T47D (cell line): Measurements from ENCODE around the gene TTC9C.
A peak's percentile ranks its signal among the peaks of the same experiment; 100 is the strongest.

Experiments used
- DNase-seq, 2 experiments: peaks; one replicate each; pipeline versions ENCODE4 v3.0.0 to v3.0.0-alpha.2; 2011 to 2012; ENCODE audit warnings: low read depth in 1 of 2, low spot score in 1 of 2
- JUND ChIP-seq: IDR thresholded peaks from 2 replicates; pipeline ENCODE4 v1.6.1; 2012; ENCODE audit warnings: low read depth
- in situ Hi-C: cut with HindIII; loops from 2 replicates; pipeline ENCODE4 v1.10.0; 2016; ENCODE audit warnings: low sequenced_read_pairs, low pct_unique_long_range_greater_than_20kb

The TTC9C gene

GRCh38 chr11:62705413-62705812, 22.9 kb upstream of the TTC9C start:
- in situ Hi-C loops = no loop called here
- DNase-seq = peak; percentile 61 to 64
- no peak for TF ChIP-seq JUND

- in situ Hi-C loops = no loop called here
- DNase-seq = peak; percentile 93 to 96
- TF ChIP-seq JUND = no peak
Observed at GRCh38 chr11:62705880-62706849, 22.1 kb upstream of the TTC9C start.

- no peak for TF ChIP-seq JUND
- DNase-seq = no peak
- in situ Hi-C loops = no loop called here
Observed at GRCh38 chr11:62706850-62707247, 21.4 kb upstream of the TTC9C start.

- DNase-seq = no peak
- in situ Hi-C loops = no loop called here
- no peak for TF ChIP-seq JUND
Observed at GRCh38 chr11:62707277-62707861, 20.9 kb upstream of the TTC9C start, which contains the start of the genes BSCL2 and GNG3. Gene BSCL2, minus strand, starts transcription at chr11:62707424. Its CDS starts 229 bp downstream, at chr11:62707195. Gene GNG3, plus strand, starts transcription at chr11:62707676. Its CDS starts 620 bp downstream, at chr11:62708296.

GRCh38 chr11:62708392-62708791, 19.9 kb upstream of the TTC9C start:
- no peak for TF ChIP-seq JUND
- no peak for DNase-seq
- in situ Hi-C loops = no loop called here

- no peak for TF ChIP-seq JUND
- DNase-seq = no peak
- in situ Hi-C loops = no loop called here
Observed at GRCh38 chr11:62708793-62709192, 19.5 kb upstream of the TTC9C start.

GRCh38 chr11:62709247-62710000, 18.9 kb upstream of the TTC9C start:
- in situ Hi-C loops = no loop called here
- no peak for TF ChIP-seq JUND
- no peak for DNase-seq

- in situ Hi-C loops = no loop called here
- no peak for TF ChIP-seq JUND
- no peak for DNase-seq
Observed at GRCh38 chr11:62710001-62710345, 18.3 kb upstream of the TTC9C start.

GRCh38 chr11:62712276-62712812, 15.9 kb upstream of the TTC9C start:
- TF ChIP-seq JUND = no peak
- DNase-seq = no peak
- in situ Hi-C loops = no loop called here

- in situ Hi-C loops = no loop called here
- no peak for TF ChIP-seq JUND
- DNase-seq = no peak
Observed at GRCh38 chr11:62712861-62713260, 15.4 kb upstream of the TTC9C start.

GRCh38 chr11:62713343-62713742, 14.9 kb upstream of the TTC9C start:
- no peak for TF ChIP-seq JUND
- in situ Hi-C loops = no loop called here
- DNase-seq = no peak
